NCI-H446 treated with DMSO at 0.1 percent for 48 hours (cell line): ENCODE data around the gene KCNN2.
A peak's percentile ranks its signal among the peaks of the same experiment; 100 is the strongest.

ENCODE experiments used
- DNase-seq: peaks from one replicate; lab custom pipeline; 2025; lab: John Stamatoyannopoulos, UW

Gene KCNN2

DNA sequence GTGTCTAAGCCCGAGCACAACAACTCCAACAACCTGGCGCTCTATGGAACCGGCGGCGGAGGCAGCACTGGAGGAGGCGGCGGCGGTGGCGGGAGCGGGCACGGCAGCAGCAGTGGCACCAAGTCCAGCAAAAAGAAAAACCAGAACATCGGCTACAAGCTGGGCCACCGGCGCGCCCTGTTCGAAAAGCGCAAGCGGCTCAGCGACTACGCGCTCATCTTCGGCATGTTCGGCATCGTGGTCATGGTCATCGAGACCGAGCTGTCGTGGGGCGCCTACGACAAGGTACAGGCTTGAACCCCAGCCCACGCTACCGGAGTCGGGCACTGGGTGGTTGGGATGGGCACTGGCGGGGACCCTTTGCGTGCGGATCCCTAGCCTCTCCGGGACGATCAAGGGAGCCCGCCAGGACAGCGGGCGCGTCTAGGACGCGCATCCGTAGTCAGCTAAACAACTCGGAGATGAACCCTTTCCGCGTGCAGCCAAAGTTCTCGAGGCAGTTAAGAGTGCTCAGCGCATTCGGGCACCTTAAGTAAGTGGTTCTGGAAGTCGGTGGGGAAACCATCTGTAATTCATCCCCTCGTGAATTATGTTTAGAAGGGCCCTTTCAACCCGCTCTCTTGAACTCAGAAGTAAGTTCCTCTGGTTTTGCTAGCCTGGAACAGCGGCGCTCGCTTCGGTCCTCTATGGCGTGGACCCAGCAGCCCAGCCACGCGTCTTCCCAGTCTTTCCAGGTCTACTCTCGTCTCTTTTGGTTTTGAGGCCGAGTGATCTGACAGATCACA, 1.3 kb downstream of the KCNN2 start:
- no peak for DNase-seq

DNA sequence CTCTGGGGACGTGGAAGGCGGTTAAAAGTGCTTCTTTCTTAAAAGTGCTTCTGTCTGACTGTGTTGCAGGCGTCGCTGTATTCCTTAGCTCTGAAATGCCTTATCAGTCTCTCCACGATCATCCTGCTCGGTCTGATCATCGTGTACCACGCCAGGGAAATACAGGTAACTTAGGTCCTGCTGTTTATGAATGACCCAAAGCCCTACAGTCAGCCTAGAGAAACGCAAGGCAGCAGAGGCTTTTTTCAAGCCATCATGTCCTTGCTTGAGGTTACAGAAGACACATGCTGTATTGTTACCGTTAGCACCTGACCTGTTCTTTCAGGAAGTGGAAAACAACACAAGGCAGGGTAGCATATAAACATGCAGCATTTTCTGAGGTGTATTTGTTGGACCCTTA, 2.0 kb downstream of the KCNN2 start:
- DNase-seq: no peak

GRCh38 chr5:114367029-114367428, 5.2 kb downstream of the KCNN2 start:
- no peak for DNase-seq

- no peak for DNase-seq
Observed at GRCh38 chr5:114369680-114370417, 8.0 kb downstream of the KCNN2 start.

GRCh38 chr5:114377050-114377844, 15.4 kb downstream of the KCNN2 start:
- DNase-seq: no peak

DNA sequence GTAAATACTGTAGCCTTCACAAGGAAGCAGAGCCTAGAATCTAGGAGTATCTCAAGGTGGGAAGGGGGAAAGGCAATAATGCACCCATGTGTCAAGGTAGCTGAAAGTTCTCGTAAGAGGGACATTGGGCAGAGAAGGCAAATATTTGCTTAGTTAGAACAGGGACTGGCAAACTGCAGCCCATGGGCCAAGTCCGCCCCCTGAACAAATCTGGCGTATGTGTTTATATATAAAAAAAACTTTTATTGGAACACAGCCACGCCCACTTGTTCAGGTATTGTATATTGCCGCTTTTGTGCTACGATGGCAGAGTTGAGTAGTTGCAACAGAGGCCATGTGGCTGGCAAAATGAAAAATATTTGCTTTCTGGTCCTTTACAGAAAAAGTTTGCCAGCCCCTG, 16.1 kb downstream of the KCNN2 start:
- DNase-seq: no peak

- no peak for DNase-seq
Observed at GRCh38 chr5:114380721-114381120, 18.9 kb downstream of the KCNN2 start.

GRCh38 chr5:114387433-114387832, 25.6 kb downstream of the KCNN2 start:
- no peak for DNase-seq

DNA sequence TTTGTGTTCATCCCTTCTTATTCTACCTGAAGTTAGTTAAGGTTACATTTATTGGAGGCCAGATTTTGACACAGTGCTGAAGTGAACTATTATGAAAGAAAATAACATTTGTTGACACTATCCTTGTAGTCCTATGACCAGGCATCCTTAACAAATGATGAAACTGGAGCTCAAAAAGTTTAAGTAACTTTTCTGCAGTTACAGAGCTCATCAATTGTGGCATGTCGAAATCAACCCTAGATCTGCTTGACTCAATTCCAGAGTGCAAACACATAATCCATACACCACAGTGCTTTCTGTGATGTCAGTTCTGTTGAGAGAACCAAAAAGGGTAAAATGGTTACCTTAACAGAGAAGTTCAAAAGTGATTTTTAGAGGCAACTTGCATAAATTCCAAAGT, 28.6 kb downstream of the KCNN2 start:
- no peak for DNase-seq

DNA sequence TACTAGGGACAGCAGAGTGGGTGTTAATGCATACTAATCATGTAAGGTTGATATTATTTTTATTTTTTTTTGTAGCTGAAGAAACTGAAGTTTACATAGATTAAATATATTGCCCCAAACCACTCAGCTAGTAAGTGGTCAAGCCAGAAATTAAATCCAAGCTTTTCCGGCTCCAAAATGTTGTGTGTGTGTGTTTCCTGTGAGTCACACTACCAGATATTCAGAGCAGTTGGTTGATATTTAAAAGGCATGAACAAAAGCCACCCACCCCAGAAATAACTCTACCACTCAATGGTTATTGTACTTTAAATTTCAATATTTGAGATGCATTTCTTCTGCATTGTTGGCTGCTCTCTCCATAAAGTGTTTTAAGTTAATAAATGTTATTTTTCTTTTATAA, 29.5 kb downstream of the KCNN2 start:
- no peak for DNase-seq

- DNase-seq: no peak
Observed at GRCh38 chr5:114393159-114393558, 31.3 kb downstream of the KCNN2 start.

DNA sequence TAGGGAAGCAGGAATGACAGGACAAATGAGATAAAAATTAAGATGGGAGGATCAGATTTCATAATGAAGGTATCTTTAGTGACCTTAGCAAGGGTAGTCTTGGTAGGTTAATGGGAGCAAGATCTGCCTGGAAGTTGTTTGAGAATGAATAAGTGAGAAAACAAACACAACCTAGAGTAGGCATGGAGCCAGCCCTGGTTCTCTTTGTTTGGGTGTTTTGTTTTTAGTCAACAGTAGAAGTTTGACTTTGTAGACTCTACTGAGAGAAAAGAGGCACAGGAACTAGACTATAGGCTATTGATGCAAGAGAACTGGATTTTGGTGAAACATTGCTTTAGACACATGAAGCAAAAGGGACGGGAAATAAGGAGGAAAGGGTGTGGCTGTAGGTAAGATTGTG, 40.3 kb downstream of the KCNN2 start:
- no peak for DNase-seq

GRCh38 chr5:114407783-114408182, 45.9 kb downstream of the KCNN2 start:
- no peak for DNase-seq

GRCh38 chr5:114408847-114409246, 47.0 kb downstream of the KCNN2 start:
- DNase-seq: no peak

DNA sequence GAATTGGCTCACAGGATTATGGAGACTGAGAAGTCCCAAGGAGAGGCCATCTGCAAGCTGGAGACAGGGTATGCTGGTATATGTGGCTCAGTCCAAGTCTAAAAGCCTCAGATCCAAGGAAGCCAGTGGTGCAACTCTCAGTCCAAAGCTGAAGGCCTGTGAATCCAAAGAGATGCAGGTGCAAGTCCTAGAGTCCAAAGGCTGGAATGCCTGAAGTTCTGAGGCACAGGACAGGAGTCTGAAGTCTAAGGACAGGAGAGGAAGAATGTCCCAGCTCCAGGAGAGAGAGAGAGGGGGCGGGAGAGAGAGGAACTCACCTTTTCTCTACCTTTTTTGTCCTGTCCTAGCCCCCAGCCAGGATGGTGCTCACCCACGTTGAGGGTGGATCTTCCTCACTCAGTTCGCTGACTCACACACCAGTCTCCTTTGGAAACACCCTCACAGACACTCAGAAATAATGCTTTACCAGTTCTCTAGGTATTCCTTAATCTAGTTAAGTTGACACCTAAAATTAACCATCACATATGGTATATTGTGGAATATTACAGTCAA, 49.6 kb downstream of the KCNN2 start:
- DNase-seq: no peak

GRCh38 chr5:114412510-114413171, 50.8 kb downstream of the KCNN2 start:
- DNase-seq: peak; percentile 32

GRCh38 chr5:114415760-114416159, 53.9 kb downstream of the KCNN2 start:
- no peak for DNase-seq

DNA sequence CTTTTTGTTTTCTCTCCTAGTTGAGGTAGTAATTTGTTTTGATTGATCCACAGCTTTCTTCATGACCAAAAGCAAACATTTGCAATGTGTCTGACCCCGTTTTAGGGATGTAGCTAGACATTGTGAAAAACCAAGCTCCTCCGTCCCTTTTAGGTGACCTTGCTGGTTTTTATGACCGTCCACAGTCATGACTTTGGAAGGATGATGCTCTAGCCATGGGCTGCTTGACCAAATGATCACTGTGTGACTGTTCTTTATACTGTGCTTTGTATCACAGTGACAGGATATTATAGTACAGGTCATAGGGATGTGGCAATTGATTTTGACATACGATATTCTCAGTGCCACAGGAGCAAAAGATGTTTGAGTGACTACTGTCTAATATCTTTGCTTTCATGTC, 54.4 kb downstream of the KCNN2 start:
- DNase-seq: no peak

- DNase-seq: no peak
Observed at GRCh38 chr5:114417519-114417918, 55.6 kb downstream of the KCNN2 start.

GRCh38 chr5:114418176-114419066, 56.6 kb downstream of the KCNN2 start:
- no peak for DNase-seq

GRCh38 chr5:114419067-114419388, 57.2 kb downstream of the KCNN2 start:
- DNase-seq: no peak
